HepG2 (cell line): Measurements from ENCODE around the gene AMZ1. TPM values are rescaled to one million over a fixed set of nuclear protein-coding genes. Genes with fewer than 3 reads are reported as not detected.

Source experiments
- FOXA1 ChIP-seq, 2 experiments: fragments of 450-650 bp in 1 of 2; sonication (generic) in 1 of 2; formaldehyde crosslinking in 1 of 2; IDR thresholded peaks; 2 replicates each; pipeline versions ENCODE4 v1.4.0 to v1.6.1; 2016 to 2020; ENCODE audit warnings: missing genetic modification reagents in 1 of 2
- HMGXB4 ChIP-seq, 2 experiments: sonication (generic) in 1 of 2; formaldehyde crosslinking in 1 of 2; IDR thresholded peaks; 2 replicates each; pipeline versions ENCODE4 v1.4.0 to v1.6.1; 2018 to 2020; ENCODE audit warnings: missing genetic modification reagents in 2 of 2, borderline replicate concordance in 1 of 2, low read depth in 1 of 2, mild to moderate bottlenecking in 1 of 2, missing biosample characterization in 1 of 2
- IRF9 ChIP-seq: sonication (generic); formaldehyde crosslinking; IDR thresholded peaks from 2 replicates; pipeline ENCODE4 v1.8.0; 2022; ENCODE audit warnings: missing genetic modification reagents, mild to moderate bottlenecking, borderline replicate concordance
- XBP1 ChIP-seq: sonication (generic); formaldehyde crosslinking; IDR thresholded peaks from 2 replicates; pipeline ENCODE4 v1.5.0; 2020; ENCODE audit warnings: missing genetic modification reagents
- ZMYM3 ChIP-seq: sonication (generic); formaldehyde crosslinking; IDR thresholded peaks from 2 replicates; pipeline ENCODE4 v1.5.1; 2020; ENCODE audit warnings: mild to moderate bottlenecking, missing genetic modification reagents
- ZNF333 ChIP-seq: sonication (generic); formaldehyde crosslinking; IDR thresholded peaks from 2 replicates; pipeline ENCODE4 v1.4.0; 2020; ENCODE audit warnings: mild to moderate bottlenecking, missing genetic modification reagents, borderline replicate concordance
- ZNF441 ChIP-seq: sonication (generic); formaldehyde crosslinking; IDR thresholded peaks from 2 replicates; pipeline ENCODE4 v1.7.0; 2021; ENCODE audit warnings: missing genetic modification reagents, borderline replicate concordance
- ZNF737 ChIP-seq: sonication (generic); formaldehyde crosslinking; IDR thresholded peaks from 2 replicates; pipeline ENCODE4 v1.5.0; 2020; ENCODE audit warnings: missing genetic modification reagents, mild to moderate bottlenecking, borderline replicate concordance
- polyA plus RNA-seq, 8 experiments: library from polyadenylated mRNA; depleted of rRNA in 3 of 8; stranded (reverse) in 7 of 8; unstranded in 1 of 8; fragments of >200 nt; fragmentation: Illumina TruSeq in 4 of 8; extraction: Trizol in 4 of 8; gene quantifications; 2 replicates each; pipeline versions ENCODE4 v1.2.1 to v1.2.3, GENCODE V29; 2011 to 2016; ENCODE audit warnings: low read depth in 4 of 8, missing spikeins in 1 of 8, mixed read lengths in 1 of 8; ENCODE audit not compliant: insufficient read depth in 1 of 8
- total RNA-seq, 5 experiments: library from RNA; depleted of rRNA; stranded (reverse); fragments of >200 nt; fragmentation: Illumina TruSeq; extraction: Trizol; gene quantifications; 2 replicates each; pipeline ENCODE4 v1.2.3, GENCODE V29; 2016; ENCODE audit warnings: low read depth in 1 of 5
- TF ChIP-seq, protein P1 (sequence below), 2 experiments: sonication (generic) in 1 of 2; formaldehyde crosslinking in 1 of 2; IDR thresholded peaks; 2 replicates each; pipeline versions ENCODE4 v1.6.1 to v1.9.0; 2014 to 2022; ENCODE audit warnings: antibody characterized with exemption in 1 of 2, borderline replicate concordance in 1 of 2, inconsistent platforms in 1 of 2, low read depth in 1 of 2, missing genetic modification reagents in 1 of 2
- TF ChIP-seq, protein P2 (sequence below): sonication (generic); formaldehyde crosslinking; IDR thresholded peaks from 2 replicates; pipeline ENCODE4 v1.5.0; 2020; ENCODE audit warnings: missing genetic modification reagents, mild to moderate bottlenecking, borderline replicate concordance

AMZ1 gene
- total and polyA plus RNA-seq, 2 of the 13 experiments (the other 11 are each of a cell fraction or from before 2014, with no cell fraction given): 0.03 TPM; not detected in 1

GRCh38 chr7:2638224-2638991, 49.6 kb upstream of the AMZ1 start (continued):
- TF ChIP-seq, protein P1, sequence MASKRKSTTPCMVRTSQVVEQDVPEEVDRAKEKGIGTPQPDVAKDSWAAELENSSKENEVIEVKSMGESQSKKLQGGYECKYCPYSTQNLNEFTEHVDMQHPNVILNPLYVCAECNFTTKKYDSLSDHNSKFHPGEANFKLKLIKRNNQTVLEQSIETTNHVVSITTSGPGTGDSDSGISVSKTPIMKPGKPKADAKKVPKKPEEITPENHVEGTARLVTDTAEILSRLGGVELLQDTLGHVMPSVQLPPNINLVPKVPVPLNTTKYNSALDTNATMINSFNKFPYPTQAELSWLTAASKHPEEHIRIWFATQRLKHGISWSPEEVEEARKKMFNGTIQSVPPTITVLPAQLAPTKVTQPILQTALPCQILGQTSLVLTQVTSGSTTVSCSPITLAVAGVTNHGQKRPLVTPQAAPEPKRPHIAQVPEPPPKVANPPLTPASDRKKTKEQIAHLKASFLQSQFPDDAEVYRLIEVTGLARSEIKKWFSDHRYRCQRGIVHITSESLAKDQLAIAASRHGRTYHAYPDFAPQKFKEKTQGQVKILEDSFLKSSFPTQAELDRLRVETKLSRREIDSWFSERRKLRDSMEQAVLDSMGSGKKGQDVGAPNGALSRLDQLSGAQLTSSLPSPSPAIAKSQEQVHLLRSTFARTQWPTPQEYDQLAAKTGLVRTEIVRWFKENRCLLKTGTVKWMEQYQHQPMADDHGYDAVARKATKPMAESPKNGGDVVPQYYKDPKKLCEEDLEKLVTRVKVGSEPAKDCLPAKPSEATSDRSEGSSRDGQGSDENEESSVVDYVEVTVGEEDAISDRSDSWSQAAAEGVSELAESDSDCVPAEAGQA (IDR thresholded peaks at IDR 0.05; ENCODE audit: low read depth): no peak
- TF ChIP-seq, protein P1 (CRISPR knock-in tag; IDR thresholded peaks at IDR 0.05; ENCODE audit: borderline replicate concordance): peak; percentile 57; the same call in 1 of the 2 replicates
- TF ChIP-seq HMGXB4 (CRISPR knock-in tag; IDR thresholded peaks at IDR 0.05; ENCODE audit: borderline replicate concordance in 1 of 2, low read depth in 1 of 2): 0 out of 4 replicates have a peak, but pooled peaks of 1 of the 2 experiments have one; percentile 29
- no peak for TF ChIP-seq XBP1 (CRISPR knock-in tag)
- TF ChIP-seq ZNF441 (CRISPR knock-in tag): peak; percentile 78; the same call in 1 of the 2 replicates
- TF ChIP-seq, protein P2, sequence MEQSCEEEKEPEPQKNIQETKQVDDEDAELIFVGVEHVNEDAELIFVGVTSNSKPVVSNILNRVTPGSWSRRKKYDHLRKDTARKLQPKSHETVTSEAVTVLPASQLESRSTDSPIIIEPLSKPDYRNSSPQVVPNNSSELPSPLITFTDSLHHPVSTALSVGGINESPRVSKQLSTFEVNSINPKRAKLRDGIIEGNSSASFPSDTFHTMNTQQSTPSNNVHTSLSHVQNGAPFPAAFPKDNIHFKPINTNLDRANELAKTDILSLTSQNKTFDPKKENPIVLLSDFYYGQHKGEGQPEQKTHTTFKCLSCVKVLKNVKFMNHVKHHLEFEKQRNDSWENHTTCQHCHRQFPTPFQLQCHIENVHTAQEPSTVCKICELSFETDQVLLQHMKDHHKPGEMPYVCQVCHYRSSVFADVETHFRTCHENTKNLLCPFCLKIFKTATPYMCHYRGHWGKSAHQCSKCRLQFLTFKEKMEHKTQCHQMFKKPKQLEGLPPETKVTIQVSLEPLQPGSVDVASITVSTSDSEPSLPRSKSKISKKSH (CRISPR knock-in tag): peak; percentile 44; the same call in 1 of the 2 replicates
- peak; percentile 81; the same call in 1 of the 2 replicates for TF ChIP-seq ZMYM3 (CRISPR knock-in tag)
- TF ChIP-seq IRF9 (CRISPR knock-in tag): peak; percentile 79
- no peak for TF ChIP-seq FOXA1 (IDR thresholded peaks at IDR 0.05)
- peak; percentile 33; the same call in 1 of the 2 replicates for TF ChIP-seq FOXA1 (CRISPR knock-in tag; IDR thresholded peaks at IDR 0.05)
- no peak; the same call in 1 of the 2 replicates for TF ChIP-seq ZNF333 (CRISPR knock-in tag)
- TF ChIP-seq ZNF737: no peak
